Progenitor cell of endocrine pancreas (in vitro differentiated cells): Measurements from ENCODE around the gene ATG10. TPM values are rescaled to one million over a fixed set of nuclear protein-coding genes. Genes with fewer than 3 reads are reported as not detected.

Experiments used
- DNase-seq: peaks from one replicate; pipeline ENCODE4 v3.0.0; 2021; ENCODE audit warnings: low spot score; ENCODE audit not compliant: unreplicated experiment
- H3K27ac Mint-ChIP-seq: 2 replicates; pipeline ENCODE4 v1.8.0; 2021; ENCODE audit warnings: mild to moderate bottlenecking, moderate library complexity, mixed read lengths
- H3K27me3 Mint-ChIP-seq: 2 replicates; pipeline ENCODE4 v1.8.0; 2021; ENCODE audit warnings: mixed read lengths
- H3K36me3 Mint-ChIP-seq: 2 replicates; pipeline ENCODE4 v1.8.0; 2022; ENCODE audit warnings: mixed read lengths; ENCODE audit not compliant: insufficient read depth
- H3K4me1 Mint-ChIP-seq: 2 replicates; pipeline ENCODE4 v1.8.0; 2021; ENCODE audit warnings: low read depth, mixed read lengths
- H3K4me3 Mint-ChIP-seq: 2 replicates; pipeline ENCODE4 v1.8.0; 2021; ENCODE audit warnings: low read depth, mild to moderate bottlenecking, moderate library complexity, mixed read lengths
- H3K9me3 Mint-ChIP-seq: 2 replicates; pipeline ENCODE4 v1.8.0; 2021; ENCODE audit warnings: low read depth, mixed read lengths
- CTCF ChIP-seq: fragments of 200-600 bp; sonication (generic); IDR thresholded peaks from one replicate; pipeline ENCODE4 v1.5.0; 2021; ENCODE audit warnings: antibody characterized with exemption, mild to moderate bottlenecking; ENCODE audit not compliant: unreplicated experiment
- total RNA-seq: library from RNA; stranded (reverse); gene quantifications from 2 replicates; pipeline ENCODE4 v1.2.1, GENCODE V29; 2021

The ATG10 gene
- total RNA-seq, 1 donor from 2014 or later: 10.8 TPM

GRCh38 chr5:81936066-81936465 lies 35.8 kb upstream of the ATG10 start:
- Mint-ChIP-seq H3K27ac (no peak overlapping the region), H3K9me3 (peaks cover 10% of the 10 kb centered on the region), H3K4me1 (peaks cover 17% of the 10 kb centered on the region), H3K4me3 (no peak overlapping the region), H3K27me3 (no peaks in the 10 kb centered on the region), H3K36me3 (peaks cover under 1% of the 10 kb centered on the region)
- no peak for DNase-seq
- no peak for TF ChIP-seq CTCF

GRCh38 chr5:81936750-81937149 lies 35.1 kb upstream of the ATG10 start:
- Mint-ChIP-seq H3K4me1 (peaks cover 15% of the 10 kb centered on the region), H3K9me3 (peaks cover 15% of the 10 kb centered on the region)

GRCh38 chr5:81942746-81943145 lies 29.1 kb upstream of the ATG10 start:
- H3K4me1 Mint-ChIP-seq: no peaks in the 10 kb centered on the region
- H3K4me3 Mint-ChIP-seq: no peak overlapping the region
- no peak for TF ChIP-seq CTCF
- no peak overlapping the region for H3K27ac Mint-ChIP-seq
- peaks cover 8% of the 10 kb centered on the region for H3K36me3 Mint-ChIP-seq
- DNase-seq: no peak
- no peaks in the 10 kb centered on the region for H3K27me3 Mint-ChIP-seq
- peaks cover 24% of the 10 kb centered on the region for H3K9me3 Mint-ChIP-seq

More at GRCh38 chr5:81936750-81937149, 35.1 kb upstream of the ATG10 start:
- peaks cover 1% of the 10 kb centered on the region for H3K36me3 Mint-ChIP-seq
- H3K27ac Mint-ChIP-seq: no peak overlapping the region
- H3K4me3 Mint-ChIP-seq: no peak overlapping the region
- TF ChIP-seq CTCF: no peak
- no peaks in the 10 kb centered on the region for H3K27me3 Mint-ChIP-seq
- no peak for DNase-seq

GRCh38 chr5:81948349-81948748 lies 23.5 kb upstream of the ATG10 start:
- DNase-seq: no peak
- Mint-ChIP-seq H3K9me3 (peaks cover 1% of the 10 kb centered on the region), H3K36me3 (no peaks in the 10 kb centered on the region), H3K27ac (no peak overlapping the region), H3K4me1 (peaks cover 7% of the 10 kb centered on the region), H3K4me3 (no peak overlapping the region), H3K27me3 (no peaks in the 10 kb centered on the region)
- no peak for TF ChIP-seq CTCF

- Mint-ChIP-seq H3K4me3 (no peak overlapping the region), H3K4me1 (peaks cover 7% of the 10 kb centered on the region), H3K36me3 (no peaks in the 10 kb centered on the region), H3K27ac (no peak overlapping the region), H3K27me3 (peaks cover 8% of the 10 kb centered on the region), H3K9me3 (no peaks in the 10 kb centered on the region)
- no peak for DNase-seq
- TF ChIP-seq CTCF: no peak
Measured at GRCh38 chr5:81949462-81949861, 22.4 kb upstream of the ATG10 start.
